ENCODE data around the gene FAM229B.
"Not testable (repeated sequence)": the region's sequence is repeated elsewhere in the genome, so short reads cannot be mapped to it uniquely, and the experiment has no call there.

Gene FAM229B

GRCh38 chr6:112065426-112065986, 21.9 kb upstream of the FAM229B start:
- DNase-seq: no peak

- DNase-seq: no peak
These were observed 20.8 kb upstream of the FAM229B start for GRCh38 chr6:112066606-112067005.

- no peak for DNase-seq
These were observed 5.8 kb upstream of the FAM229B start for GRCh38 chr6:112081569-112081968.

GRCh38 chr6:112085286-112086065, 1.9 kb upstream of the FAM229B start:
- DNase-seq: no peak

- no peak for DNase-seq
These were observed 651 bp upstream of the FAM229B start for GRCh38 chr6:112086744-112087135.

GRCh38 chr6:112087916-112088315, 525 bp downstream of the FAM229B start:
- no peak for DNase-seq

- DNase-seq: no peak
These were observed 9.5 kb downstream of the FAM229B start for GRCh38 chr6:112096901-112097300.

- DNase-seq: no peak
These were observed 13.2 kb downstream of the FAM229B start for GRCh38 chr6:112100561-112100960.

GRCh38 chr6:112106026-112106425, 18.6 kb downstream of the FAM229B start:
- DNase-seq: not testable (repeated sequence)

- DNase-seq: no peak
These were observed 19.2 kb downstream of the FAM229B start for GRCh38 chr6:112106562-112106961.

- DNase-seq: no peak
These were observed 21.9 kb downstream of the FAM229B start for GRCh38 chr6:112109262-112109661.

GRCh38 chr6:112113431-112113830, 26.0 kb downstream of the FAM229B start:
- no peak for DNase-seq

- no peak for DNase-seq
These were observed 26.5 kb downstream of the FAM229B start for GRCh38 chr6:112113918-112114317.

GRCh38 chr6:112114577-112115223, 27.3 kb downstream of the FAM229B start:
- no peak for DNase-seq

- DNase-seq: no peak
These were observed 28.8 kb downstream of the FAM229B start for GRCh38 chr6:112116221-112116620.

- DNase-seq: no peak
These were observed 30.2 kb downstream of the FAM229B start for GRCh38 chr6:112117554-112117953.

GRCh38 chr6:112118034-112118433, 30.6 kb downstream of the FAM229B start:
- DNase-seq: no peak

GRCh38 chr6:112122756-112123155, 35.4 kb downstream of the FAM229B start:
- no peak for DNase-seq

GRCh38 chr6:112123982-112124381, 36.6 kb downstream of the FAM229B start:
- DNase-seq: no peak

GRCh38 chr6:112128208-112128607, 40.8 kb downstream of the FAM229B start:
- DNase-seq: no peak

GRCh38 chr6:112130878-112131277, 43.5 kb downstream of the FAM229B start:
- no peak for DNase-seq

- no peak for DNase-seq
These were observed 51.7 kb downstream of the FAM229B start for GRCh38 chr6:112139052-112139451.

GRCh38 chr6:112141707-112142106, 54.3 kb downstream of the FAM229B start:
- no peak for DNase-seq

Measured in central memory CD4-positive, alpha-beta T cell (primary cell).